NCI-H345 treated with DMSO at 0.1 percent for 48 hours (cell line): ENCODE results near the gene NT5C1A.

ENCODE experiments used
- DNase-seq: peaks from one replicate; lab custom pipeline; 2025; ENCODE audit not compliant: unreplicated experiment; lab: John Stamatoyannopoulos, UW

Gene NT5C1A

DNA sequence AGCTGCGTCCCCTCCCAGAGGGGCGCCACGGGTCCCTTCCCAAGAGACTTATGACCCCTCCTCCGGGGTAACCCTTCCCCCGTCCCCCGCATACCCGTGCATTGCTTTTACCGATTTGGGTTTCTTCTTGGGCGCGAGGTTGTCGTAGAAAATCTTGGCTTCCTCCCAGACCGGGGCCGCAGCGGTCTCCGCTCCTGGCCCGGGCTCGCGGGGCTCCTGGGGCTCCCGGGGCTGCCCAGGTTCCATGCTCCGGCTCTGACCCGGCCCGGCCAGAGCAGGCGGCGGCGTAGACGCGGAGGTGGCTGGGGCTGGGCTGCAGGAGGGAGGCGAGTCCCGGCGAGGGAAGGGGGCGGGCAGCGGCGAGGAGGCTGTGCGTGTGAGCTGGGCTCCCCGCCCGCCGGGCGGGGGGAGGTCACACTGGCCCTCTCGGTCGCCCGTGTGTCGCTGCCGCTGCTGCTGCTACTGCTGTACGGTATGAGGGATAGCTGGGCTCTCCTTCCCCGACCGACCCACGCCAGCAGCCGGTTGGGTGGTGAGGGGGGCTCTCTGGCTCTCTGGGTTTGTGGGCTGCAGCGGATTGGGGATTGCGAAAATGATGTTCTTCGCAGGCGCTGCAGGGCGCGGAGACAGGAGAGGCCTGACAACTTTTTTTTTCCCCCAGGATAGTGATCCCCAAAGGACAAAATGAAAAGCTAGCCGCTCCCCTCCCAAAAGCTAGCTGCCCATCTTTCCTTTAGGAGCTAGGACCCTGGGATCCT lies at the start of gene NT5C1A:
TSS of gene NT5C1A (minus strand) at position 315 of the 758 bp plus-strand sequence. CDS start at position 246, 69 bp downstream.
- no peak for DNase-seq

DNA sequence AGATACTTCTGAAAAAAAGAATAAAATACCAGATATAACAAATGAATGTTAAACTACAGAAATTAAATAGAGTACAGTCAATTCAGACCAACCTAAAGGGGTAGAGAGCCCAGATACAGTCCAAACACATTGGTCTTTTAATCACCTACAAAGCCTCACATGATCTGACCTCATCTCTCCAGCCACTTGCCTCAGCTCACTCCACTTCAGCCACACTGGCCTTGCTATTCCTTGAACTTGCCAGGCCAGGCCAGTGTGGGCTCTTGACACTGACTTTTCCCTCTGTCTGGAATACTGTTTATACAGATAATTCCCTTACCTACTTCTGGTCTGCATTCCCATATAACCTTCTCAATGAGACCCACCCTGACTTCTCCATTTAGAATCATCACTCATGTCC lies 49.8 kb upstream of the NT5C1A start:
- no peak for DNase-seq

DNA sequence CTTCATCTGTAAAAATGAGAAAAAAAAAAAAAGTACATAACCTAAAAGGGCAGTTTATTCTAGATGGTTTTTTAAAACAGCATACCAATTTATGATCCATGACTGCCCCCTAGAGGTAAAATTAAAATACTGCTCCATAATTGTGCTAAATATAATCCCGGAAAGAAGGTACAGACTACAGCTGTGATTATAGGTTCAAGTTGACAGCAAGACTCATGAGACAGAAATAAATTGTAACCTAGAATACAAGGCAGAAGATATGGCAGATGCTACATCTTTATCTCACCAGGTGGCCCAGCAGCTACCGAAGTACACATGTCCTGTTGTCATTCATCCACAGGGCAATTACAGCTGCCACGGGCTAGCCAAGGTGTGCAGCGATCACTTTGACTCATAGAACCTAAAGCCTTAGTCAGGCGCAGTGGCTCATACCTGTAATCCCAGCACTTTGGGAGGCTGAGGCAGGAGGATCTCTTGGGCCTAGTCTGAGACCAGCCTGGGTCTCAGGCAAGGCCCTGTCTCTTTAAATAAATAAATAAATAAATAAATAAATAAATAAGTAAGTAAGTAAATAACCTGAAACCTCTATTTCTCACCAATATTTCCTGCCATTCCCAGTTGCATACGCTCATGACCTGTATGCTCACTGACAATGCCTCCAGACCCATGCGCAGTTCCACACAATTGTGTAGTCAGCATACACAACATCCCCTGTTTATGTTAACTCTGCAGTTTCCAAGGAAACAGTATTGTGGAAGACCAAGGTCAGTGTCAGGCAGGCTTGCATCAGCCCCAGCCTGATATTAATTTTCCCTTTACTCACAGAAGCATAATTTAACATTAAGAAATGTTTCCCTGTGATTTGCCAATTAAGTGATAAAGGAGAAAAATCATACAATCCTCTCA lies 48.4 kb upstream of the NT5C1A start:
- peak; percentile 65 for DNase-seq

DNA sequence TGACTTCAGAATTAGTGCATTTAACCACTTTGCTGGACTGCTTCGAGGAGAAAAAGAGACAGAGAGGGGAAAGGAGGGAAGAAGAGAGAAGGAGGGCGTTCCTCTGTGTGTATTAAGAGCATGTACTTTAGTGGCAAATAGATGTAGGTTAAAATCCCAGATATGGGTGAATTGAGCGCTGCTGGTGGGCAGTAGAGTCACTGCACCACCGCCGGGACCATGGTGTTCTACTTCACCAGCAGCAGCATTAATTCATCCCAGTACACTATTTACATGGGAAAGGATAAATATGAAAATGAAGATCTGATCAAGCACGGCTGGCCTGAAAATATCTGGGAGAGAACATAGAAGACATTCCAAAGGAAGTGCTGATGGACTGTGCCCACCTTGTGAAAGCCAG lies 45.9 kb upstream of the NT5C1A start:
- DNase-seq = no peak

DNA sequence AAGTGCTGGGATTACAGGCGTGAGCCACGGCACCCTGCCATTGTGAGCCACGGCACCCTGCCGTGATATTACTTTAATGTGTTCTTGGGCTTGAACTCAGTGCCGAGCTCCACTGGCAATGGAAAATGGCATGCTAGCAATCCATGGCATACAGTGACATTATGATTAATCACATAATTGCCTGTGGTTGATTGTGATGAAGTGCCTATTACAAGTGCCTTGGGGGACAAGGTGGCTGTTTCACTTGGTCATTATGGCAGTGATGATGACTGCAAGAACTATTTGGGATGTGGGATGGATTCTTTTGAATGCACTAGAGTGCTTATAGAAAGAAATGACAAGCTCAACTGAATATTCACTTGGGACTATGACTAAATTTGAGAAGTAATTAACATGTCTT lies 41.6 kb upstream of the NT5C1A start:
- DNase-seq = no peak

DNA sequence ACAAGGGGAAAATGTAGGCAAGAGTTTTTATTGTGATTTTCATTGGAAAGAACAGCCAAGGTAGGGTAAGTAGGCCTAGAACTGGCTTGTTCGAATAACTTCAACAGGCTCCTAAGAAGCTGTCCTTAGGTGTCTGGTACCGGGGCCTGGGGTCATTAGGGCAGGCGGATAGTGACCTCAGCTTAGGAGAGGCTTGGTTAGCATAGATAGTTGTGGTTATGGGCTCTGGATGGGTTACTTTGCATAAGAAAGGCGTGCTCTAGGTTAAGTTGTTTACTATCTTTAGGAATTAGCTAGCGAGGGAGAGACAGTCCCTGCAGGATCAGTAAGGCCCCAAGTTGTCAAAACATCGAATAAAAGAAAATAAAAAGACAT lies 40.0 kb upstream of the NT5C1A start:
- DNase-seq = no peak

DNA sequence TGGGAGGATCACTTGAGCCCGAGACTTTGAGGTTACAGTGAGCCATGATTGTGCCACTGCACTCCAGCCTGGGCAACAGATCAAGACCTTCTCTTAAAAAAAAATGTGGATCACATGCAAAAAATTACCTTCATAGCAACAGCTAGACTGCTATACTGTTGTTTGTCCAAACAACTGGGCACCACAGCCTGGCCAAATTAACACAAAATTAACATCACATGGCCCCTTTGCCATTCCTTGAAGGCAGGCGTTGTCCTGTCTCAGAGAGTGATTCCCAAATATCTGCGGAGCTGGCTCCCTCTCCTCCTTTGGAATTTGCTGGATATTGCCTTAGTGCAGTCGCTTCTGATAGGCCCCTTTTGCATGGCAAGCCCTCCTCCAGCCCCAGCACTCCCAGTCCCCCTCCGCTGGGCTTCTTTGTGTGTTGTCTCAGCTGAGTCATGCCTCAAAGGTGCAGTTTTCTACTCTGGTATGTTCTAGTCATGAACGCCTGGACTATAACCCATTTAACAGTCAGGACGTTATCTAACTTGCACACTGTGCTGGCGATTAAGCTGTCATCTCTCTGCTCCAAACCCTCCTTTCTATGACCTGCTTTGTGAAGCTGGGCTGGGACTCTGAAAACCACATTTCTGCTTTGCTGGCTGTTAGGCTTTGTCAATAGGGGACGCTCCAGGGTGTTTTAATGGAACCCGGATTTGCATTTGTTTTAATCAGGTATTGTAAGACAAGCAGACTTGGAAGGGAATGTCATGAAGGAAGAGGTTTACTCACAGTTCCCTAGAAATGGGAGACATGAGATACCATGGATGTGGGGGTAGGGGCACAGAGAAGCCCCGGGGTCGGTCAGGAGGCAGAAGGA lies 39.4 kb upstream of the NT5C1A start:
- no peak for DNase-seq

DNA sequence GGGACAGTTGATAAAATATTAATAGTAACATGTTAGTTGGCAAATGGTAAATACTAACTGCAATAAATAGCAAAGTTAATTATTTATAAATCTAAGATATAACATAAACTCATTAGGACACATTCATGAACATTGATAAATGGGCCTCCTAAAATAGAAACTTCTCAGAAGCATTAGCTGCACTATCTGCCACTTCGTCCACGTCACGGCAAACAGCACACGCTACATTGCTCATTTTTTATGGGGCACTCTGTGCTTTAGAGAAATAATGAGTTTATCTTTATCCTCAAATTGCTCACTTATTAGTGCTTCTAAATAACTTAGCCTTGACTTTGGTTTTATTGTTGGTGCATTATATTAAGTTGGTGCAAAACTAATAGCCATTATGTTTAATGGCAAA lies 35.6 kb upstream of the NT5C1A start:
- no peak for DNase-seq

DNA sequence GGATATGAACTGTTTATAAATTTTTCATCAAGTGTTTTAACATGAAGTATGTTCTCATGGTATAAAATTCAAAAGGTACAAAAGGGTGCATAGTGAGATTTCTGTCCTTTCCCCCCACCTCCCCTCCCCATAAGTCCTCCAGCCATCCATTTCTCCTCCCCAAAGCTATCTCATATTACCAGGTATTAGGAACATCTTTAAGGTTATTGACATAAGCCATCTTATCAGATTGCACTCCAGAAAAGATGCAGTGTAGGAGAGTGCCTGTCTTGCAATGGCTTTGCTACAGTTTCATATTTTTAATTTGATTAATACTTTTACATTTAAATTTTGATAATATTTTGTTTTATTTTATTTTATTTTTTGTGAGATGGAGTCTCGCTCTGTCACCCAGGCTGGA lies 32.9 kb upstream of the NT5C1A start:
- no peak for DNase-seq

DNA sequence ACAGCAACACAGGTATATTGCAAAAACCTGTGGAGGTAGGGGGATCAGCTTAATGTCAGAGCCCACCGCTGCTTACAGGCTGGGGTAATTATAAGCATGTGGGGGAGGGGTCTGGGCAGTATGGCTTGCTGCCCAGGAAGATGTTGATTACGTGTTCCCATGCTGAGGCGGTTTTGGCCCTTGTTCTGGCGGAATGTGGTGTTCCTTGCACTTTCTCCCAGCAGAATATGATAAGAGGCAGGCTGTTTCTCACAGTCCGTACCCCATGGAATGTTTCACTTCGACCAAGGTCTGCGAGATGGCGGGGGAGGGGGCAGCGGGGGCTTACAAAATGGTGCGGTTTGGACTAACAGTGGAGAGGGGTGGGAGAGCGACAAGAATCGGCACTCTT lies 29.1 kb upstream of the NT5C1A start:
- no peak for DNase-seq

DNA sequence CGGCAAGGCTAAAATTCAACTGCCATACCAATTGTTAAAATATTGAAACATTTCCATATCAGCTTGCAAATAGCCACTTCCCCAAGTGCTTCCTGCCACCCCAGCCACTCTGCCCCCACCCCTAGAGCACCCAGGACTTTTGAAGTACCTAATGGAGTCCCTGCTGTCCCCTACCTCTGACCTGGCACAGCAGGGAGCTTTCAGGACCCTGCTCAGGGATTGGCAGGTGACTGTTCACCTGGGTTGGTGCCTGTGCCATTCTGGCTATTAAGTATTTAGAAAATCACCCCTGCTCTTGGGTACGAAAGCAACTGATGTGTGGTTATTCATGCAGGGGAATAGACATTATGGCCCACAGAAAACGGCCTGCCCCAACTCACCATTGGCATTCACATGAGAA lies 28.4 kb upstream of the NT5C1A start:
- no peak for DNase-seq

DNA sequence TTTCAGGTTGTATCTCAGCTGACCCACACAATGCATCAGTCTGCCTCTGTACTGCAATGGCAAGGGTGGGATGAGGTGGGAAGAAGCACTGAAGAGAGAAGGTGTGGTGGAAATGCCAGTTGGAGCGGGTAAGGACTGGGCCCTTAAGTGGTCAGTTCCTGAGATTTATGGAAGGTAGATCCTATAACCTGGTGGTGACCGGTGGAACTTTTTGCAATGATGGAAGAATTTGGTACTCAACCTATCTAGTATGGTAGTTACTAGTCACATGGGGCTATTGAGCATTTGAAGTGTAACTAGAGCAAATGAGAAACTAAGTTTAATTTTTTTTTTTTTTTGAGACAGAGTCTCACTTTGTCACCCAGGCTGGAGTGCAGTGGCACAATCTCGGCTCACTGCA lies 27.5 kb upstream of the NT5C1A start:
- no peak for DNase-seq

DNA sequence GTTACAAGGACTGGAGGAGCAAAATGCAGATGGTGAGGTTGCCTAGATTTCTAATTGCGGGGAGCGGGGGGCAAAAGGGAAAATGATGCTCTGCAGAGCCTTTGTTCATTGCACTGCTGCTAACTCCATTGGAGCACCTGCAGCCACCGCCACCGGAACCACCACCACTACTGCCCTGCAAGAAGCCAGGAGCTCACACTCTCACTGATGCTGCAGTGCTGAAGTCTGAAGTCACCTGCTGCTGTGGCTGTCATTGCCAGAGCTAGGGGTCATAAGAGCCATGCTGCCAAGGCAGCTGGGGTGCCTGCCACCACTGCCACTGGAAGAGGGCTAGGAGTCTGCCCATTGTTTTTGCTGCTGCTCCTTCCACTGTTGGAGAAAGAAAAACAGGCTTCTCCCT lies 26.7 kb upstream of the NT5C1A start:
- no peak for DNase-seq

DNA sequence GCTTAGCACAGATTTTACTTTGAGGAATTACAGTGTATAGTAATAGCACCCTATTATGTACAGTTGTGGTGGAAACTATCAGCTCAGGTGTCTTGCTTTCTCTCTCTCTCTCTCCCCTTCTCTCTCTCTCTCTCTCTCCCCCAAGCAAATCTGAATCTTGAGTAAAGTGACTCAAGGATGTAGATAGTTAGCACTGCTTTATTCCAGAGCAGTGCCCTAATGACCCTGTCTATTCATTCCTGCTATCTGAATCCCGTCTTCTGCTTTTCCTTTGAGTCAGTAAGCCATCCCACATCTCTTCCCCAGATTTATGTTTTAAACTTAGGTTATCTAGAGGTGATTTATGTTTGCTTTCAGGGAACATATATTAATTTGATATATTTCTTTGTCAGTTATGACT lies 24.5 kb upstream of the NT5C1A start:
- no peak for DNase-seq

DNA sequence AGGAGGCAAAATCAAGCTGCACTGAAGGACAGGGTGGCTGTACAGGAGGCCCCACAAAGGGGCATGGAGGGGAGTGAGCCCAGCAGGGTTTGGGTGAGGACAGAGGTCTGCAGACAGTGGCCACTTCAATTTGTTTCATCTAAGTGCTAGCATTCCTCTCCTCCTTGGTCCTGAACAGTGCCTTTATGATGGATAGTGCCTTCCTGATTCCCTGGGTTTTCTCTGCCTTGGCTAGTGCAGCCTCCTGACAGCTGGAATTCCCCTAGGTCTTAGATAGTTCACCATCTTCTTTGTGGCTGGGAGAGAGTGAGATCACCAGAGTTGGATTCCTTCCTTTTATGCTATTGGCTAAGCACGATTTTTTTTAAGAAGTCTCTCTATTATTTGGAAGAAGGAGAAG lies 23.1 kb upstream of the NT5C1A start:
- no peak for DNase-seq

DNA sequence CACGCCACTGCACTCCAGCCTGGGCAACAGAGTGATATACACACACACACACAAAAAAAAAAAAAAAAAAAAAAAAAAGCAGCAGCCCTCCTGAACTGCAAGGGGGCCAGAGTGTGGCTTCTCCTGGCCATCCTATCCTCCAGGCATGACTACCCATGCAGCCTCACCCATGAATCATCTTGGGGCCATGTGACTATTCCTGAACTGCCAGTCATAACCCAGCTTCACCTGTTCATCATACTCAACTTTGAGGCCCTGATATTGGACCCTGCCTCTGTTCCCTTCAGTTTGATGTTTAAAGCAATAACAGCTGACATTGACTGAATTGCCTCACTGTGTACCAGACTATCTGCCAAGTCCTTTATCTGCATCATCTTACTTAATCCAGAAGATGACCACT lies 22.1 kb upstream of the NT5C1A start:
- DNase-seq = no peak

DNA sequence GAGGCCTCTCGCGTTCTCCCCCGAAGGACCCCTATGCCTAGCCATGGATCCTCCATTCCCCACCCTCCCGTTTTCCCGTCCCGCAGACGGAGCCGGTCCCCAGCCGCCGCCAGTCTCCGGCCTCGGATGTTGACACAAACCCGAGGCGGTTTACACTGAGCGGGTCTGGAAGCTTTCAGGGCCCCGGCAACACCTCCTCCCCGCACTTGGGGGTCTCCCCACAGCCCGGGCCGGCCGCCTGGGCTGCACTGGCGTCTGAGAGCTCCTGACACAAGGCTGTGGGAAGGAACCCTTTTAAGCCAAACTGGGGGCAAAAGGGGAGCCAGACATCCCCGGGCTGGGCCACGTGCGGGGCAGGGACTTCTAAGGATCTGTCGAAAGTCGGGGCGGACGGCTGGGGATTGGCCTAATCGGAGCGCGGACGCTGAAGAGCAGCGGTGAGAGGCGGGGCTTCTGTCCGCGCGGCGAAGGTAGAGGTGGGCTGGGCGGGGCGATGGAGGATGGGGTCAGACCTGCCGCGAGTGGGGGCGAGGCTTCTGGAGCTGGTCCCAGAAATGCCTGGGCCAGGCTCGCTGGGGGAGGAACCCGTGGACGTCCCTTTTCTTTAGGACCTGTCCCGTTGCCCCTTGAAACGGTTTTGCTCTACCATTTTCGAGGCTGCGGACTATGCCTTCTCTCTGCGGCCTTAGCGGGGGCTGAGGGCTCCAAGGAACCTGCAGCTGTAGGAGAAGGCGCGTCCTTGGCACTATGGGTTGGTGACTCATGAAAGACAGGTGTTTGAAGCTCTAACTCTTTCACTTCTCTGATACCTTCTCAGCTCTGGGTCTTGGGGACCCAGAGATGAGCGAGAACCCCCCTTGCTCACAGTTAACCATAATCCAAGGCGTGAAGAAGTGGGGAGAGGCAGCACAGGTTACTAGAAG lies 20.5 kb upstream of the NT5C1A start:
- no peak for DNase-seq

DNA sequence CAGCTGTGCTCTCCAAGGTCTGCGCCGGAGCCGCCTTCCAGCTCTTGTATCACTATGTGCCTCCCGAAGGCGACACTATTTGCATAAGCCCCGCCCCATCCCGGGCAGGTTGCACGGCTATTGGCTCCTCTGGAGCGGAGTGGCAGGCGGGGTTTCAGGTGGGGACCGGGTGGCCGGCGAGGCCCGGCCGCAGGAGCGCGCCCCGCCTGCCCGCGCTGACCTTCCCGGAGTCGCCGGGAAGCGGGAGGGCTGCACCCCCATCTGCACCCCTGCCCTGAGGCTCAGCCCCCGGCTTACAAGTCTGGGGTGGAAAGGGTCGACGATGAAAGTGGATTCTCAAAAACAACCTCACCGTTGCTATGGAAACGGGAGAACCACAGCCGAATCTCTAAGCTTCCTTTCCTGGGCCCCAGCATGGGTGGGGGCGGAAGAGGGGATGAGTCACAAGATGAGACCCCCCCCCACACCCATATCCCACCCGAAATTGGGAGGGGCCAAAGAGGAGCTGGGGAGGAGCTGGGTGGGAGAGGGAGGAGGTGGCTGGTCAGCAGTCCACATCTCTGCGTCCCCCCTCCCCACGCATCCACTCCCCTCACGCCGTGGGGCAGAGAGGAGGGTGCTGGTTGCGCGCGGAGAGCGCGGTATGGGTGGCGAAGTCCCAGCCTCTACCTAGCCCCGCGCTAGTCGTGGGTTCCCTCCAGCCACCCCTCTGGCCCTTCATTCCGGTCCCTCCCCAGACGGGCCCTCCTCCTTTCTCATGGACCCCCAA lies 19.7 kb upstream of the NT5C1A start, which contains the start of gene HPCAL4:
TSS of gene HPCAL4 (minus strand) at position 51 of the 769 bp plus-strand sequence. CDS start 6,830 bp downstream, outside the sequence.
- DNase-seq = peak; percentile 49

DNA sequence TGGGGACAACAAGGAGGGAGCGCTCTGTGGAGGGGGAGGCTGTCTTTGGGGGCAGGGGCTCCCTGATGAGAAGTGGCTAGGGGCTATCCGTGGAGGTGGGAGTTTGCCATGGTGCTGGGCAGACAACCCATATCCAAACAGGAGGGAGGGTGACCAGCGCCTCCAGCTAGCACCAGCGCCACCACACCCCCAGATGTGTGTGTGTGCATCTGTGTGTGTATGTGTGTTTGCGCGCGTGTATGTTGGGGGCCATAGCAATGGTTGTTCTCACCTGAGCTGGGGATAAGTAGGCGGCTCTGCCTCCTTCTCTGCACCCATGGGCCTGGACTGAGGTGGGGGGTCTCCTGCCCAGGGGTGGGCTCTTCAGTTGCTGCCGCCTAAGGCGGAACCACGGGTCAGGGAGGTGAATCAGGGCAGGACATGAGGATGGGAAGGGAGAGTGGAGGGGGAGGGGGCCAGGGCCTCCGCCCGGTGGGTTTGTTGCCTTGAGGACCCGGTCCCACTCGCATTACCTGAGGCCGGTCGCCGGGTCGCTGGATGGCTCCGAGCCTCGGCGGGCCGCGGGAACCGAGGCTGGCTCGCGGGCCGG lies 19.0 kb upstream of the NT5C1A start:
- no peak for DNase-seq
